NCI-H1436 treated with DMSO at 0.1 percent for 48 hours (cell line): ENCODE results near the gene FRMD5.
"Not testable (repeated sequence)": the region's sequence is repeated elsewhere in the genome, so short reads cannot be mapped to it uniquely, and the experiment has no call there.

Source experiments
- DNase-seq: peaks from one replicate; lab custom pipeline; 2025; lab: John Stamatoyannopoulos, UW

FRMD5 gene

DNA sequence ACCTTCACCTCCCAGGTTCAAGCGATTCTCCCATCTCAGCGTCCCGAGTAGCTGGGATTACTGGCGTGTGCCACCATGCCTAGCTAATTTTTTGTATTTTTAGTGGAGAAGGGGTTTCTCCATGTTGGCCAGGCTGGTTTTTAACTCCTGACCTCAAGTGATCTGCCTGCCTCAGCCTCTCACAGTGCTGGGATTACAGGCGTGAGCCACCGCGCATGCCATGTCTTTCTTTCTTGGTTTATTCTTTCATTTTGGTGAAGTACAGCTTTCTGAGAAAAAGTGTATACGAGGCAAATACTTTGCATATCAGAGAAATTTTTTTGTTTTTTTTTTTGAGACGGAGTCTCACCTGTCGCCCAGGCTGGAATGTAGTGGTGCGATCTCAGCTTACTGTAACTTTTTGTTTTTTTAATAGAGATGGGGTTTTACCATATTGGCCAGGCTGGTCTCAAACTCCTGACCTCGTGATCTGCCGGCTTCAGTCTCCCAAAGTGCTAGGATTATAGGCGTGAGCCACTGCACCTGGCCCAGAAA is 363.5 kb downstream of the FRMD5 start:
- DNase-seq: not testable (repeated sequence)

- DNase-seq: not testable (repeated sequence)
Observed at GRCh38 chr15:43830691-43831275, 364.3 kb downstream of the FRMD5 start.

DNA sequence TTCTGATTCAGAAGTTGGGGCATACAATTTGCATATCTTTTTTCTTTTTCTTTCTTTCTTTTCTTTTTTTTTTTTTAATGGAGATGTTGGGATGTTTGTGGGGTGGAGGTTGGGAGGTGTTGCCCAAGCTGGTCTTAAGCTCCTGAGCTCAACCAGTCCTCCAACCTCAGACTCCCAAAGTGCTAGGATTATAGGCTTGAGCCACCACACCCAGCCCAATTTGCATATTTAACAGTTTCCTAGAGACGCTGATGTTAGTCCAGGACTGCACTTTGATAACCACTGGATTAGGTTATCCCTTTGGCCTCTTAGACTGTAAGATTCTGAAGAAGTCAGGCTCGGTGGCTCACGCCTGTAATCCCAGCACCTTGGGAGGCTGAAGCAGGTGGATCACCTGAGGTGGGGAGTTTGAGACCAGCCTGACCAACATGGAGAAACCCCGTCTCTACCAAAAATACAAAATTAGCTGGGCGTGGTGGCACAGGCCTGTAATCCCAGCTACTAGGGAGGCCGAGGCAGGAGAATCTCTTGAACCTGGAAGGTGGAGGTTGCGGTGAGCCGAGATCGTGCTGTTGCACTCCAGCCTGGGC is 365.0 kb downstream of the FRMD5 start:
- not testable (repeated sequence) for DNase-seq

DNA sequence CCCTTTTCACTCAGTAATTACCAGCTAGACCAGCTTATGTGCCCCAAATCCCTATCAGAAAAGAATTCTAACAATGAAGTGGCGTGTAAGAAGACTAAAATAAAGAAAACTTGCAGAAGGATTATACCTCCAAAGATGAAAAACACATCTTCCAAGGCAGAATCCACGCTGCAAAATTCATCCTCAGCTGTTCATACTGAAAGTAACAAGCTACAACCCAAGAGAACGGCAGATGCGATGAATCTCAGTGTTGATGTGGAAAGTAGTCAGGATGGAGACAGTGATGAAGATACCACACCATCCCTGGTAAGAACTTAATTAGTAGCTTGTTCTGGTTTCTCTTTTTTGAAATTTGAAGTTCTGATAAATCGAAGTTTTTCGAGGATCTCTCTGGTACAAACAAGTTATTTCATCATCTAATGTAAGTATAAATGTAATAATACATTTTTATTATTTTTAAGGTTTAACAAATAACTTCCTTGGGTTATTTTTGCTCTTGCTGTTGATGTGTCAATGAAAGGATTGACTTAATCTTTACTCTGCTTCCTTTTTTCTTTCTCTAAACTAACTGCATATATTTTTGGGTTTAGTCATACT is 366.9 kb downstream of the FRMD5 start:
- no peak for DNase-seq

DNA sequence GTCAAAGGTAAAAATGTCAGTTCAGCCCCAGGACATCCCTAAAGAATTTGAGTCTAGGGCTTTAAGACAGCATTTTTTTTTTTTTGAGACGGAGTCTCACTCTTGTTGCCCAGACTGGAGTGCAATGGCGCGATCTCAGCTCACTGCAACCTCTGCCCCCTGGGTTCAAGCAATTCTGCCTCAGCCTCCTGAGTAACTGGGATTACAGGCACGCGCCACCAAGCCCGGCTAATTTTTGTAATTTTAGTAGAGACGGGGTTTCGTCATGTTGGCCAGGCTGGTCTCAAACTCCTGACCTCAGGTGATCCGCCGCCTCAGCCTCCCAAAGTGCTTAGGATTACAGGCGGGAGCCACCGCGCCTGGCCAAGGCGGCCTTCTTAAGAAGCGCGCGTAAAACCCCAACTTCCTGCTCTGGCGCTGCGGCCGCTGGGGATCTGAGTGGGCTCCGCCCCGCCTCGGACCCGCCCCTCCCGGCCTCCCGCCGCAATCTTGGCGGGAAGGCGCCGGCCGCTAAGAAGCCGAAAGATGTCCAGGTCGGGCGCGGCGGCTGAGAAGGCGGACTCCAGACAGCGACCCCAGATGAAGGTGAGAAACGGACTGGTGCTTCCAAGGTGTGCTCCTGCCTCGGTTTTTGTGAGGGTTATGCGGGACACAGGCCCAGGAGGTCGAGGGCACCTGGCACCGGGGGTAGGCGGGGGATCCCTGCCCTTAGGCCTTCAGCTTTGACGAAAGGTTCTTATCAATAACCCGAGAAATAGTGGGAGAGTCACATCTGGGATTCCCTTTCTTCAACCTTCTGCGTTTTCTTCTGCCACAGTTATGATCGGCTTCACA is 368.3 kb downstream of the FRMD5 start, which contains the start of gene WDR76:
TSS of gene WDR76 (plus strand) at position 495 of the 834 bp plus-strand sequence. CDS start at position 526, 31 bp downstream.
- peak; percentile 66 for DNase-seq

- no peak for DNase-seq
Observed at GRCh38 chr15:43826029-43826507, 369.0 kb downstream of the FRMD5 start.

DNA sequence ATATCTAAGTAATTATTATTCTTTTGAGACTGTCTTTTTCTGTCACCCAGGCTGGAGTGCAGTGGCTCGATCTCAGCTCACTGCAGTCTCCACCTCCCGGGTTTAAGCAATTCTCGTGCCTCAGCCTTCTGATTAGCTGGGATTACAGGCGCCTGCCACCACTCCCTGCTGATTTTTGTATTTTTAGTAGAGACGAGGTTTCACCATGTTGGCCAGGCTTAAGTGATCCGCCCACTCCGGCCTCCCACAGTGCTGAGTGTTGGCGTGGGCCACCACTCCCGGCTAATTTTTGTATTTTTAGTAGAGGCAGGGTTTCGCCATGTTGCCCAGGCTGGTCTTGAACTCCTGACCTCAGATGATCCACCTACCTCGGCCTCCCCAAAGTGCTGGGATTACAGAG is 369.8 kb downstream of the FRMD5 start:
- not testable (repeated sequence) for DNase-seq

DNA sequence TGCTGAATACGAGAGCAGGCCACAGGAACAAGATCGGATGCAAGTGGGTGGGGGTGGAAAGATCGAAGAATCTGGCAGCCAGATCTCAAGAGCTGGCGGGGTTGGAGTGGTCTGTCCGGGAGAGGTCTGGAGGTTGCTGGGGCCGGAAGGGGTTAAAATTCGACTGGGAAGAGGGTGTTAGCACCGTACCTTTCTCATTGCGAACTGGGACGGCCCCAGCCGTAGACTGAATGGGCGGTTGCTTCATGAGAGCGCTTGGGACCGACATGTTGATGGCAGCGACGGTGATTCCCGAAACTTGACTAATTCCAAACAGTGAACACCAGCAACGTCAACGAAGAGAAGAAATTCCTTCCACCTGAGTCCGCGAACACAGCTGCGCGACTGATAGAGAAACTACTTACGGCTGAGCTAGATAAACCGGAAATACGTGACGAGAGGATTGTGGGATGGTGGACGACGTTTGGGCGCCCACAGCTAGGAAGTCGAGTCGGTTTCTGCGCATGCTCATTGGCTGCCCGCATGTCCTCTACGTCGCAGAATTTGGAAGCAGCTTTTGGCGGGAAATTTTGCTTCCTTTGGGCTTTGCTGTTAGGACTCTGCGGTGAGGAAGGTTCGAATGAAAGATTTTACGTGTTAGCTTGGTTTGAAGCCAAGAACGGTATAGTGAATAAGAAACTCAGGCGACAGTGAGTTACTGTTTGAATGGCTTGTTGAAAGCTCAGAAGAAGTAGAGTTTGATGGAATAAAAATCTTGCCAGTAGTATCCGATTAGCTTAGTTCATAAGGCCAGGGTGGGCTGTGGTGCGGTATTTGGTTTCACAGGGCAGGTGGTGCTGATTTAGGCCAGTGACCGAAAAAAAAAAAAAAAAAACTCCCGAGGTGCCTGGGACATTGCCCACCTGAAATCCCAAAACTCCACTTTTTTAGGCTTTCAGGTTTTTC is 370.5 kb downstream of the FRMD5 start, which contains the start of gene MFAP1:
TSS of gene MFAP1 (minus strand) at position 389 of the 945 bp plus-strand sequence. CDS start at position 268, 121 bp downstream.
- DNase-seq: peak; percentile 89

DNA sequence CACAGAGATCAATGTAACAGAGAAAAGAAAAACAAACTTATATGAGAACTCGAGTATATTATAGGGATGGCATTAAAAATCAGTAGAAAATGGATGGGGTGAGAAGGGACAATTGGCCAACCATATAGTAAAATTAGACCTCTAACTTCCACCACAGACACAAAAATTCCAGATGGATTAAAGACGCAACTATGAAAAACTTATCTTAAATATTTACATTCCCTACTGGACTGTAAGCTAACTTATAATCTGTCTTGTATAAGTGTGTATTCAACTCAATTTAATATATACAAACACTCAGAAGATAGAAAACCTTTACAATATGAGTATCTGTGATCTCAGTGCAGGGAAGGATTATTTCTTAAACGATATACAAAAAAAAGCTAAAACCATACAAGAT is 373.6 kb downstream of the FRMD5 start:
- DNase-seq: no peak
